ACC112 (cell line): ENCODE measurements around the gene SMARCD2.
"Not testable (repeated sequence)": the region's sequence is repeated elsewhere in the genome, so short reads cannot be mapped to it uniquely, and the experiment has no call there.

ENCODE experiments used
- H2AFZ ChIP-seq: fragments of 200-600 bp; sonication (generic); one replicate; pipeline ENCODE4 v1.6.0; 2017; ENCODE audit warnings: antibody characterized with exemption, low read length; ENCODE audit not compliant: unreplicated experiment
- H3K27ac ChIP-seq: fragments of 200-600 bp; sonication (generic); 2 replicates; pipeline ENCODE4 v1.5.1; 2014; ENCODE audit warnings: low read depth, mild to moderate bottlenecking, antibody characterized with exemption, low read length, moderate library complexity
- H3K27me3 ChIP-seq: fragments of 200-600 bp; sonication (generic); 2 replicates; pipeline ENCODE4 v1.6.1; 2014; ENCODE audit warnings: mild to moderate bottlenecking, antibody characterized with exemption, low read length, moderate library complexity, mixed read lengths; ENCODE audit not compliant: insufficient read depth
- H3K36me3 ChIP-seq: fragments of 200-600 bp; sonication (generic); 2 replicates; pipeline ENCODE4 v1.6.1; 2016; ENCODE audit warnings: mild to moderate bottlenecking, antibody characterized with exemption, low read length, moderate library complexity, mixed read lengths; ENCODE audit not compliant: insufficient read depth
- H3K4me1 ChIP-seq: fragments of 200-600 bp; sonication (generic); one replicate; pipeline ENCODE4 v1.6.1; 2016; ENCODE audit warnings: low read length, mixed read lengths; ENCODE audit not compliant: insufficient read depth, unreplicated experiment, control insufficient read depth
- H3K4me3 ChIP-seq: fragments of 200-600 bp; sonication (generic); 2 replicates; pipeline ENCODE4 v1.5.1; 2014; ENCODE audit warnings: mild to moderate bottlenecking, low read depth, low read length
- H3K79me2 ChIP-seq: fragments of 200-600 bp; sonication (generic); one replicate; pipeline ENCODE4 v1.6.0; 2016; ENCODE audit warnings: low read length; ENCODE audit not compliant: control insufficient read depth, unreplicated experiment, insufficient read depth

The SMARCD2 gene

GRCh38 chr17:63848834-63849689 lies 6.6 kb upstream of the SMARCD2 start:
- Histone ChIP-seq H3K27me3 (no peaks in the 10 kb centered on the region), H3K4me1 (peaks cover 5% of the 10 kb centered on the region), H3K79me2 (no peaks in the 10 kb centered on the region), H3K27ac (peak overlapping the region; percentile 51; the same call in 1 of the 2 replicates), H2AFZ (peak overlapping the region; percentile 82), H3K36me3 (no peaks in the 10 kb centered on the region), H3K4me3 (peak overlapping the region; percentile 71)

GRCh38 chr17:63847525-63848249 lies 5.2 kb upstream of the SMARCD2 start:
- Histone ChIP-seq H3K36me3 (no peaks in the 10 kb centered on the region), H3K4me3 (no peak overlapping the region), H3K27me3 (no peaks in the 10 kb centered on the region), H2AFZ (no peak overlapping the region), H3K4me1 (peaks cover 10% of the 10 kb centered on the region), H3K27ac (no peak overlapping the region), H3K79me2 (no peaks in the 10 kb centered on the region)

GRCh38 chr17:63845509-63845908 lies 3.0 kb upstream of the SMARCD2 start:
- Histone ChIP-seq H3K4me1 (peaks cover 19% of the 10 kb centered on the region), H3K27ac (no peak overlapping the region), H3K36me3 (no peaks in the 10 kb centered on the region), H3K27me3 (no peaks in the 10 kb centered on the region), H3K79me2 (peaks cover 18% of the 10 kb centered on the region), H3K4me3 (no peak overlapping the region), H2AFZ (no peak overlapping the region)

GRCh38 chr17:63843910-63844677 lies 1.6 kb upstream of the SMARCD2 start:
- H3K4me3 ChIP-seq: peak overlapping the region; percentile 85

GRCh38 chr17:63843387-63843888 lies 953 bp upstream of the SMARCD2 start:
- Histone ChIP-seq H3K79me2 (peaks cover 30% of the 10 kb centered on the region), H3K27ac (peak overlapping the region; percentile 75), H3K4me1 (peaks cover 40% of the 10 kb centered on the region), H3K4me3 (peak overlapping the region; percentile 85), H2AFZ (peak overlapping the region; percentile 57)
- not testable (repeated sequence) for H3K27me3 ChIP-seq, H3K36me3 ChIP-seq

More at GRCh38 chr17:63843910-63844677, 1.6 kb upstream of the SMARCD2 start:
- Histone ChIP-seq H3K4me1 (peaks cover 33% of the 10 kb centered on the region), H3K36me3 (no peaks in the 10 kb centered on the region), H3K27me3 (no peaks in the 10 kb centered on the region), H2AFZ (peak overlapping the region; percentile 46), H3K79me2 (peaks cover 30% of the 10 kb centered on the region), H3K27ac (peak overlapping the region; percentile 75)

GRCh38 chr17:63842173-63842539 lies 329 bp downstream of the SMARCD2 start:
- Histone ChIP-seq H3K79me2 (peaks cover 43% of the 10 kb centered on the region), H3K36me3 (no peaks in the 10 kb centered on the region), H3K27me3 (no peaks in the 10 kb centered on the region), H2AFZ (peak overlapping the region; percentile 31), H3K4me3 (peak overlapping the region; percentile 85), H3K27ac (peak overlapping the region; percentile 77), H3K4me1 (peaks cover 47% of the 10 kb centered on the region)

GRCh38 chr17:63841350-63842172 lies 924 bp downstream of the SMARCD2 start:
- Histone ChIP-seq H3K79me2 (peaks cover 48% of the 10 kb centered on the region), H2AFZ (peak overlapping the region; percentile 31), H3K27me3 (no peaks in the 10 kb centered on the region), H3K4me1 (peaks cover 47% of the 10 kb centered on the region), H3K4me3 (peak overlapping the region; percentile 85), H3K27ac (peak overlapping the region; percentile 77), H3K36me3 (no peaks in the 10 kb centered on the region)

GRCh38 chr17:63840591-63841349 lies 1.7 kb downstream of the SMARCD2 start:
- no peak overlapping the region for H2AFZ ChIP-seq
- no peaks in the 10 kb centered on the region for H3K36me3 ChIP-seq
- peaks cover 50% of the 10 kb centered on the region for H3K79me2 ChIP-seq
- peaks cover 47% of the 10 kb centered on the region for H3K4me1 ChIP-seq
- H3K27ac ChIP-seq: peak overlapping the region; percentile 77
- no peaks in the 10 kb centered on the region for H3K27me3 ChIP-seq
- H3K4me3 ChIP-seq: peak overlapping the region; percentile 85

- peaks cover 3% of the 10 kb centered on the region; the same call in 1 of the 2 replicates for H3K36me3 ChIP-seq
- no peak overlapping the region for H2AFZ ChIP-seq
- H3K27ac ChIP-seq: peak overlapping the region; percentile 77
- H3K27me3 ChIP-seq: no peaks in the 10 kb centered on the region
- peak overlapping the region; percentile 53 for H3K4me3 ChIP-seq
- H3K79me2 ChIP-seq: peaks cover 50% of the 10 kb centered on the region
- H3K4me1 ChIP-seq: peaks cover 39% of the 10 kb centered on the region
These were observed 3.8 kb downstream of the SMARCD2 start for GRCh38 chr17:63838631-63839171.
